K562 (cell line): ENCODE measurements around the gene PIK3AP1. TPM values are rescaled to one million over a fixed set of nuclear protein-coding genes. Genes with fewer than 3 reads are reported as not detected.
A peak's percentile ranks its signal among the peaks of the same experiment; 100 is the strongest.

Source experiments
- ATAC-seq: fragments of 200-7000 bp; cut with Tn5 transposase; 3 replicates; pipeline ENCODE4 v1.9.1; 2020; ENCODE audit warnings: moderate library complexity
- BruUV-seq: library from RNA; stranded (reverse); fragments of 400-500 nt; replicated peaks from 2 replicates; lab custom pipeline; 2021; lab: Mats Ljungman, UMichigan
- CTCF ChIA-PET: fragments of 300-600 bp; formaldehyde crosslinking; extraction: SDS; loops from one replicate; lab custom pipeline; 2021; ENCODE audit warnings: low intra/inter-chr PET ratio; lab: Yijun Ruan, JAX
- POLR2A ChIA-PET: fragments of 300-600, 350-650 bp; sonication (Branson Sonifier 250); formaldehyde crosslinking; extraction: SDS; loops from one replicate; lab custom pipeline; 2021; ENCODE audit warnings: antibody characterized with exemption, inconsistent platforms; lab: Yijun Ruan, JAX
- DNase-seq, 4 experiments: peaks; one replicate each; pipeline versions ENCODE4 v3.0.0 to v3.0.0-alpha.2; 2011 to 2018; ENCODE audit warnings: low spot score in 3 of 4, mixed read lengths in 3 of 4; ENCODE audit errors: extremely low read depth in 1 of 4
- FAIRE-seq: peaks from 2 replicates; lab custom pipeline; 2011; peaks lifted over from hg19 to GRCh38; lab: Jason Lieb, UNC
- H2AFZ ChIP-seq: 2 replicates; pipeline ENCODE4 v1.6.0; 2011; ENCODE audit warnings: low read depth, low read length, control low read depth, inconsistent platforms
- H3K27ac ChIP-seq: fragments of 200-600 bp; 3 replicates; pipeline ENCODE4 v1.8.0; 2011; ENCODE audit warnings: low read depth, mild to moderate bottlenecking, control low read depth, inconsistent platforms, low read length, moderate library complexity, mixed read lengths; ENCODE audit errors: extremely low read depth
- H3K27me3 ChIP-seq, 2 experiments: fragments of 300-600 bp in 1 of 2; 2 replicates in 1 of 2; 3 replicates in 1 of 2; pipeline versions ENCODE4 v1.6.0 to v1.8.0; 2011; ENCODE audit warnings: inconsistent platforms in 2 of 2, low read length in 2 of 2, mild to moderate bottlenecking in 1 of 2, mixed read lengths in 1 of 2, moderate library complexity in 1 of 2; ENCODE audit not compliant: control insufficient read depth in 2 of 2, insufficient read depth in 2 of 2
- H3K36me3 ChIP-seq: fragments of 300-600 bp; 3 replicates; pipeline ENCODE4 v1.8.0; 2011; ENCODE audit warnings: mild to moderate bottlenecking, low read length, inconsistent platforms; ENCODE audit not compliant: control insufficient read depth, insufficient read depth
- H3K4me1 ChIP-seq, 2 experiments: fragments of 200-600 bp in 1 of 2; replicated peaks in 1 of 2; 2 replicates in 1 of 2; 3 replicates in 1 of 2; pipeline versions ENCODE4 v1.5.1 to v1.8.0; 2011; ENCODE audit warnings: inconsistent platforms in 2 of 2, low read length in 2 of 2, mild to moderate bottlenecking in 1 of 2, mixed read lengths in 1 of 2, moderate library complexity in 1 of 2; ENCODE audit not compliant: control insufficient read depth in 2 of 2, insufficient read depth in 2 of 2
- H3K4me2 ChIP-seq: 2 replicates; pipeline ENCODE4 v1.6.1; 2011; ENCODE audit warnings: low read length, control low read depth, inconsistent platforms, mixed read lengths; ENCODE audit not compliant: insufficient read depth
- H3K4me3 ChIP-seq: fragments of 200-600 bp; sonication (generic), shearing (Covaris generic); 2 replicates; pipeline ENCODE4 v1.5.1; 2016; ENCODE audit warnings: control low read depth, inconsistent platforms
- H3K79me2 ChIP-seq: fragments of 200-600 bp; 3 replicates; pipeline ENCODE4 v1.8.0; 2011; ENCODE audit warnings: low read length, inconsistent platforms; ENCODE audit not compliant: control insufficient read depth, insufficient read depth
- H3K9ac ChIP-seq, 2 experiments: 2 replicates each; pipeline versions ENCODE4 v1.6.0 to v1.6.1; 2011; ENCODE audit warnings: low read depth in 2 of 2, low read length in 2 of 2, control low read depth in 1 of 2, inconsistent platforms in 1 of 2, mild to moderate bottlenecking in 1 of 2, mixed read lengths in 1 of 2; ENCODE audit not compliant: insufficient read depth in 1 of 2
- H3K9me1 ChIP-seq: one replicate; pipeline ENCODE4 v1.6.0; 2011; ENCODE audit warnings: inconsistent platforms, mild to moderate bottlenecking, low read length, moderate library complexity; ENCODE audit not compliant: control insufficient read depth, insufficient read depth
- H3K9me3 ChIP-seq: replicated peaks from 2 replicates; pipeline ENCODE4 v1.5.1; 2011; ENCODE audit warnings: low read depth, low read length, inconsistent platforms; ENCODE audit not compliant: control insufficient read depth, insufficient read depth
- H4K20me1 ChIP-seq: replicated peaks from 2 replicates; pipeline ENCODE4 v1.6.1; 2011; ENCODE audit warnings: low read length, inconsistent platforms, mixed read lengths; ENCODE audit not compliant: control insufficient read depth, insufficient read depth
- E2F5 ChIP-seq: sonication (generic); formaldehyde crosslinking; IDR thresholded peaks from 2 replicates; pipeline ENCODE4 v1.8.0; 2022; ENCODE audit warnings: mild to moderate bottlenecking, missing genetic modification reagents
- EGR1 ChIP-seq: fragments of 450-650 bp; conservative IDR thresholded peaks from 2 replicates; pipeline ENCODE4 v1.6.1; 2017; ENCODE audit warnings: mild to moderate bottlenecking
- ELF4 ChIP-seq: fragments of 450-650 bp; formaldehyde crosslinking; IDR thresholded peaks from 2 replicates; pipeline ENCODE4 v1.4.0; 2022; ENCODE audit warnings: missing genetic modification characterization
- ESRRB ChIP-seq: fragments of 250-450 bp; sonication (Bioruptor Pico); IDR thresholded peaks from 2 replicates; pipeline ENCODE4 v1.5.0; 2020; ENCODE audit warnings: mild to moderate bottlenecking, moderate library complexity, borderline replicate concordance
- GATA2 ChIP-seq: sonication (generic); formaldehyde crosslinking; IDR thresholded peaks from 2 replicates; pipeline ENCODE4 v1.4.0; 2020; ENCODE audit warnings: mild to moderate bottlenecking, missing genetic modification reagents
- HNRNPL ChIP-seq: fragments of 200-400 bp; formaldehyde crosslinking; IDR thresholded peaks from 2 replicates; pipeline ENCODE4 v1.6.1; 2017; ENCODE audit warnings: low read depth, mild to moderate bottlenecking, low read length
- NR3C1 ChIP-seq: sonication (generic); formaldehyde crosslinking; IDR thresholded peaks from 2 replicates; pipeline ENCODE4 v1.8.1; 2022; ENCODE audit warnings: missing genetic modification reagents
- RAD51 ChIP-seq: fragments of 450-650 bp; IDR thresholded peaks from 2 replicates; pipeline ENCODE4 v1.7.1; 2016; ENCODE audit warnings: low read depth, mild to moderate bottlenecking, borderline replicate concordance
- RCOR1 ChIP-seq, 2 experiments: IDR thresholded peaks; 2 replicates each; pipeline ENCODE4 v1.6.1; 2012; ENCODE audit warnings: low read depth in 2 of 2, low read length in 2 of 2, borderline replicate concordance in 1 of 2, improper control_type of control experiment in 1 of 2
- ZFP36 ChIP-seq: fragments of 150-350 bp; IDR thresholded peaks from 2 replicates; pipeline ENCODE4 v1.6.1; 2018; ENCODE audit warnings: low read length, low read depth; ENCODE audit not compliant: partially characterized antibody
- ZNF766 ChIP-seq: fragments of 200-800 bp; sonication (Bioruptor generic); conservative IDR thresholded peaks from 2 replicates; pipeline ENCODE4 v1.6.1; 2016; ENCODE audit warnings: missing genetic modification characterization, missing compliant biosample characterization
- WGBS: fragments of 100-300 bp; shearing (Covaris generic); methylation state at CpG from one replicate; pipeline ENCODE4 v1.1.6; 2016; ENCODE audit warnings: low coverage, mixed read lengths; ENCODE audit not compliant: insufficient coverage; ENCODE audit errors: missing lambda C conversion rate; 5-methylcytosine and 5-hydroxymethylcytosine counted together
- in situ Hi-C: fragments of 300-500 bp; cut with MboI; formaldehyde crosslinking; loops from 4 replicates; pipeline ENCODE4 v1.15.0; 2018; ENCODE audit warnings: inconsistent platforms, mixed read lengths
- intact Hi-C: fragments of 100-400 bp; cut with micrococcal nuclease; formaldehyde crosslinking; loops from 2 replicates; pipeline ENCODE4 v1.14.2; 2022
- polyA plus RNA-seq, 8 experiments: library from polyadenylated mRNA; depleted of rRNA in 4 of 8; stranded (reverse) in 5 of 8; unstranded in 3 of 8; fragments of >200 nt; fragmentation: Nextera tagmentation in 2 of 8; fragmentation: Illumina TruSeq in 1 of 8; extraction: Ambion mirVana in 2 of 8; extraction: Trizol in 1 of 8; gene quantifications; 2 replicates each; pipeline versions ENCODE4 v1.2.1 to v1.2.3, GENCODE V29; 2011 to 2014; ENCODE audit warnings: inconsistent platforms in 1 of 8, missing spikeins in 1 of 8
- total RNA-seq, 7 experiments: library from RNA; depleted of rRNA in 6 of 7; stranded (reverse); fragments of >200 nt in 6 of 7; fragmentation: Illumina TruSeq in 2 of 7; extraction: Trizol in 2 of 7; gene quantifications; 2 replicates each; pipeline versions ENCODE4 v1.2.1 to v1.2.3, GENCODE V29; 2011 to 2021; ENCODE audit warnings: low replicate concordance in 1 of 7
- TF ChIP-seq, protein P1 (sequence below), 2 experiments: fragments of 450-650 bp; formaldehyde crosslinking in 1 of 2; IDR thresholded peaks; 2 replicates each; pipeline versions ENCODE4 v1.4.0 to v1.6.1; 2014 to 2020; ENCODE audit warnings: mild to moderate bottlenecking in 2 of 2, borderline replicate concordance in 1 of 2, low read depth in 1 of 2

Gene PIK3AP1
- total and polyA plus RNA-seq, 9 of the 15 experiments (the other 6 are each of a cell fraction or from before 2014, with no cell fraction given) = 0.20 to 2.4 (median 1.4) TPM

DNA sequence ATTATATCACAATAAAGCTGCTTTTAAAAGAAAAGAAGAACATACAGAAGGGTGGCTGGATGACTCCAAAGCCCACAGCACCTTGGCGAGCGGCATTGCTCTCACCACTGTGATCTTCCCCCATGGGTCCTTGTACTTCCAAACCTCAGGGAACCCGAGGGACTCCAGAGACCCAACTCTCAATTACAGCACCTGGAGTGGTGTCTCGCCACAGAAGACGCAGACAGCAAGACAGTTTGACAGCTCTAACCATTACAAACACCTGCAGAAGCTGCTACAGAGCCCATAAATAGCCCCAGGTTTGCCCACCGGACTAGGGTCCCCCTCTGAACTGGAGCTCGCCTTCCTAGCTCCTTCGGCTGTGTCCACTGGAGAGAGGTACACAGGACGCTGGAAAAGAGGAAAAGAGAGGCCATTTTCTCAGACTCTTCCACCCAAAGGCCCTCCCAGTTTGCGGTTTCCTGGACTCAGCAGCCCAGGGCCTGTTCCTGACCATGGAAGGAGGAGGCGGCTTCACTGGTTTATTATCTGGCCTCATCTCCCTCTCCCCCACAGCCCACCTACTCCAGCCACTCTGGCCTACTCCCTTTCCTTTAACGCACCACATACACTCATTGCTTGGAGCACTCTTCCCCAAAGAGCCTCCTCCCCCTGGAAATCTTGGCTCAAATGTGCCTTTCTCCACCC lies 1.9 kb downstream of the PIK3AP1 start:
- peaks cover 10 to 13% of the 10 kb centered on the region in 2 experiments; a peak in 3 of 5 replicates for H3K4me1 ChIP-seq
- H3K9me3 ChIP-seq = no peaks in the 10 kb centered on the region
- no peak overlapping the region for H3K27ac ChIP-seq
- H3K36me3 ChIP-seq = no peaks in the 10 kb centered on the region
- H2AFZ ChIP-seq = peak overlapping the region; percentile 45; the same call in 1 of the 2 replicates
- H3K79me2 ChIP-seq = no peaks in the 10 kb centered on the region
- H3K9me1 ChIP-seq = no peaks in the 10 kb centered on the region
- no TSS peak for BruUV-seq
- no peak overlapping the region; a peak in 1 of 4 replicates for H3K9ac ChIP-seq
- intact Hi-C loops (no loop called here), in situ Hi-C loops (no loop called here)
- POLR2A ChIA-PET = interaction anchor here (0.5 kb wide), 1 partner anchor 28 kb away, joined by 3 read pairs; no protein-coding TSS in a partner anchor
- peak overlapping the region; percentile 49 for H3K4me2 ChIP-seq
- H3K4me3 ChIP-seq = no peak overlapping the region
- ATAC-seq = peak; percentile 35; the same call in 2 of the 3 replicates
- peaks cover 0 to 12% of the 10 kb centered on the region in 2 experiments; a peak in 1 of 5 replicates for H3K27me3 ChIP-seq
- CTCF ChIA-PET = interaction anchor here (1.2 kb wide), 1 partner anchor 76 kb away, joined by 3 read pairs; no protein-coding TSS in a partner anchor
- no peak for FAIRE-seq
- H4K20me1 ChIP-seq = no peaks in the 10 kb centered on the region
- DNase-seq = peak in 2 of 4 experiments; percentile 27 to 31
- WGBS = 10% methylated on average over 5 of the region's 12 CpGs
- TF ChIP-seq EGR1 (peak; percentile 56), RAD51 (no peak), E2F5 (CRISPR knock-in tag) (no peak), HNRNPL (no peak), ELF4 (no peak), GATA2 (CRISPR knock-in tag) (0 out of 2 replicates have a peak, but pooled peaks have one; percentile 9), RCOR1 (IDR thresholded peaks at IDR 0.05; ENCODE audit: borderline replicate concordance in 1 of 2, low read depth in 2 of 2, low read length in 2 of 2) (0 out of 4 replicates have a peak, but pooled peaks of 1 of the 2 experiments have one; percentile 35), ZFP36 (no peak), ZNF766 (CRISPR knock-in tag) (peak; percentile 26; the same call in 1 of the 2 replicates), NR3C1 (CRISPR knock-in tag) (no peak), ESRRB (no peak)
- TF ChIP-seq, protein P1, sequence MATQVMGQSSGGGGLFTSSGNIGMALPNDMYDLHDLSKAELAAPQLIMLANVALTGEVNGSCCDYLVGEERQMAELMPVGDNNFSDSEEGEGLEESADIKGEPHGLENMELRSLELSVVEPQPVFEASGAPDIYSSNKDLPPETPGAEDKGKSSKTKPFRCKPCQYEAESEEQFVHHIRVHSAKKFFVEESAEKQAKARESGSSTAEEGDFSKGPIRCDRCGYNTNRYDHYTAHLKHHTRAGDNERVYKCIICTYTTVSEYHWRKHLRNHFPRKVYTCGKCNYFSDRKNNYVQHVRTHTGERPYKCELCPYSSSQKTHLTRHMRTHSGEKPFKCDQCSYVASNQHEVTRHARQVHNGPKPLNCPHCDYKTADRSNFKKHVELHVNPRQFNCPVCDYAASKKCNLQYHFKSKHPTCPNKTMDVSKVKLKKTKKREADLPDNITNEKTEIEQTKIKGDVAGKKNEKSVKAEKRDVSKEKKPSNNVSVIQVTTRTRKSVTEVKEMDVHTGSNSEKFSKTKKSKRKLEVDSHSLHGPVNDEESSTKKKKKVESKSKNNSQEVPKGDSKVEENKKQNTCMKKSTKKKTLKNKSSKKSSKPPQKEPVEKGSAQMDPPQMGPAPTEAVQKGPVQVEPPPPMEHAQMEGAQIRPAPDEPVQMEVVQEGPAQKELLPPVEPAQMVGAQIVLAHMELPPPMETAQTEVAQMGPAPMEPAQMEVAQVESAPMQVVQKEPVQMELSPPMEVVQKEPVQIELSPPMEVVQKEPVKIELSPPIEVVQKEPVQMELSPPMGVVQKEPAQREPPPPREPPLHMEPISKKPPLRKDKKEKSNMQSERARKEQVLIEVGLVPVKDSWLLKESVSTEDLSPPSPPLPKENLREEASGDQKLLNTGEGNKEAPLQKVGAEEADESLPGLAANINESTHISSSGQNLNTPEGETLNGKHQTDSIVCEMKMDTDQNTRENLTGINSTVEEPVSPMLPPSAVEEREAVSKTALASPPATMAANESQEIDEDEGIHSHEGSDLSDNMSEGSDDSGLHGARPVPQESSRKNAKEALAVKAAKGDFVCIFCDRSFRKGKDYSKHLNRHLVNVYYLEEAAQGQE (IDR thresholded peaks at IDR 0.05; ENCODE audit: borderline replicate concordance) = peak; percentile 27; the same call in 1 of the 2 replicates
- TF ChIP-seq, protein P1 (CRISPR knock-in tag; IDR thresholded peaks at IDR 0.05; ENCODE audit: low read depth) = no peak
